HEK293 (cell line): Measurements from ENCODE around the gene TNNI3.

Experiments
- FEZF1 ChIP-seq: fragments of 450-650 bp; formaldehyde crosslinking; IDR thresholded peaks from 2 replicates; pipeline ENCODE4 v1.5.1; 2016; ENCODE audit warnings: missing biosample characterization, missing genetic modification characterization
- GLIS1 ChIP-seq: fragments of 450-650 bp; formaldehyde crosslinking; IDR thresholded peaks from 2 replicates; pipeline ENCODE4 v1.5.1; 2016; ENCODE audit warnings: missing biosample characterization, missing genetic modification characterization
- GLIS2 ChIP-seq: fragments of 450-650 bp; formaldehyde crosslinking; IDR thresholded peaks from 2 replicates; pipeline ENCODE4 v1.5.1; 2016; ENCODE audit warnings: missing biosample characterization, missing genetic modification characterization
- KLF10 ChIP-seq: fragments of 450-650 bp; IDR thresholded peaks from 2 replicates; pipeline ENCODE4 v1.5.1; 2018; ENCODE audit warnings: missing biosample characterization, mild to moderate bottlenecking, missing genetic modification characterization
- KLF16 ChIP-seq: fragments of 450-650 bp; formaldehyde crosslinking; IDR thresholded peaks from 2 replicates; pipeline ENCODE4 v1.5.1; 2017; ENCODE audit warnings: missing biosample characterization, missing genetic modification characterization
- KLF8 ChIP-seq: fragments of 450-650 bp; formaldehyde crosslinking; IDR thresholded peaks from 2 replicates; pipeline ENCODE4 v1.5.1; 2016; ENCODE audit warnings: missing biosample characterization, missing genetic modification characterization
- KLF9 ChIP-seq: fragments of 450-650 bp; formaldehyde crosslinking; IDR thresholded peaks from 2 replicates; pipeline ENCODE4 v1.5.1; 2016; ENCODE audit warnings: missing biosample characterization, missing genetic modification characterization, low read depth
- PRDM10 ChIP-seq: fragments of 450-650 bp; formaldehyde crosslinking; IDR thresholded peaks from 2 replicates; pipeline ENCODE4 v1.5.1; 2016; ENCODE audit warnings: missing biosample characterization, missing genetic modification characterization
- REST ChIP-seq: fragments of 450-650 bp; formaldehyde crosslinking; IDR thresholded peaks from 2 replicates; pipeline ENCODE4 v1.5.1; 2016; ENCODE audit warnings: missing biosample characterization, missing genetic modification characterization
- ZBTB6 ChIP-seq: fragments of 450-650 bp; formaldehyde crosslinking; IDR thresholded peaks from 2 replicates; pipeline ENCODE4 v1.5.1; 2017; ENCODE audit warnings: missing biosample characterization, missing genetic modification characterization
- ZBTB7A ChIP-seq: fragments of 450-650 bp; formaldehyde crosslinking; IDR thresholded peaks from 2 replicates; pipeline ENCODE4 v1.5.1; 2016; ENCODE audit warnings: low read depth, missing biosample characterization, missing genetic modification characterization
- ZFHX2 ChIP-seq: fragments of 450-650 bp; formaldehyde crosslinking; conservative IDR thresholded peaks from 2 replicates; pipeline ENCODE4 v1.5.1; 2016; ENCODE audit warnings: missing biosample characterization, missing genetic modification characterization
- ZFP69B ChIP-seq: fragments of 450-650 bp; formaldehyde crosslinking; IDR thresholded peaks from 2 replicates; pipeline ENCODE4 v1.5.1; 2016; ENCODE audit warnings: missing biosample characterization, missing genetic modification characterization
- ZNF121 ChIP-seq: fragments of 450-650 bp; formaldehyde crosslinking; IDR thresholded peaks from 2 replicates; pipeline ENCODE4 v1.5.1; 2016; ENCODE audit warnings: missing biosample characterization, missing genetic modification characterization
- ZNF140 ChIP-seq: fragments of 450-650 bp; formaldehyde crosslinking; IDR thresholded peaks from 2 replicates; pipeline ENCODE4 v1.5.1; 2016; ENCODE audit warnings: missing biosample characterization, missing genetic modification characterization
- ZNF335 ChIP-seq: fragments of 450-650 bp; formaldehyde crosslinking; conservative IDR thresholded peaks from 2 replicates; pipeline ENCODE4 v1.5.1; 2016; ENCODE audit warnings: missing biosample characterization, missing genetic modification characterization
- ZNF341 ChIP-seq: fragments of 450-650 bp; formaldehyde crosslinking; IDR thresholded peaks from 2 replicates; pipeline ENCODE4; 2016; ENCODE audit warnings: low read depth, missing biosample characterization, missing genetic modification characterization
- ZNF530 ChIP-seq: fragments of 450-650 bp; formaldehyde crosslinking; IDR thresholded peaks from 2 replicates; pipeline ENCODE4 v1.5.1; 2016; ENCODE audit warnings: low read depth, missing biosample characterization, missing genetic modification characterization
- ZNF555 ChIP-seq: fragments of 450-650 bp; formaldehyde crosslinking; conservative IDR thresholded peaks from 2 replicates; pipeline ENCODE4 v1.5.1; 2017; ENCODE audit warnings: missing biosample characterization, mild to moderate bottlenecking, missing genetic modification characterization, inconsistent platforms
- ZNF558 ChIP-seq: fragments of 450-650 bp; formaldehyde crosslinking; IDR thresholded peaks from 2 replicates; pipeline ENCODE4 v1.5.1; 2016; ENCODE audit warnings: missing biosample characterization, missing genetic modification characterization
- ZNF76 ChIP-seq: fragments of 450-650 bp; formaldehyde crosslinking; IDR thresholded peaks from 2 replicates; pipeline ENCODE4; 2016; ENCODE audit warnings: low read depth, missing biosample characterization, missing genetic modification characterization, borderline replicate concordance

Gene TNNI3

GRCh38 chr19:55178781-55179599 lies 21.5 kb upstream of the TNNI3 start (continued):
- 0 out of 2 replicates have a peak, but pooled peaks have one; percentile 40 for TF ChIP-seq ZBTB6 (tag by site-specific recombination)
- TF ChIP-seq KLF10: 0 out of 2 replicates have a peak, but pooled peaks have one; percentile 58
- no peak for TF ChIP-seq ZNF140 (tag by site-specific recombination)
- TF ChIP-seq ZNF555: no peak
- peak; percentile 98 for TF ChIP-seq ZNF76 (tag by site-specific recombination)
- TF ChIP-seq KLF8: peak; percentile 88
- no peak for TF ChIP-seq REST (tag by site-specific recombination)
- no peak for TF ChIP-seq KLF9 (tag by site-specific recombination)
- no peak for TF ChIP-seq ZNF558
- TF ChIP-seq GLIS2 (tag by site-specific recombination): peak; percentile 37
- peak; percentile 85 for TF ChIP-seq ZNF341 (tag by site-specific recombination)
- TF ChIP-seq ZNF530 (tag by site-specific recombination): no peak
- TF ChIP-seq GLIS1 (tag by site-specific recombination): peak; percentile 29; the same call in 1 of the 2 replicates
- TF ChIP-seq ZBTB7A (tag by site-specific recombination): no peak
- TF ChIP-seq FEZF1: no peak
- TF ChIP-seq KLF16: peak; percentile 54; the same call in 1 of the 2 replicates
- peak; percentile 33; the same call in 1 of the 2 replicates for TF ChIP-seq ZFHX2
- peak; percentile 86 for TF ChIP-seq ZNF335 (tag by site-specific recombination)
- TF ChIP-seq ZFP69B (tag by site-specific recombination): peak; percentile 97
- 0 out of 2 replicates have a peak, but pooled peaks have one; percentile 31 for TF ChIP-seq PRDM10
- TF ChIP-seq ZNF121 (tag by site-specific recombination): peak; percentile 86
